Effector CD4-positive, alpha-beta T cell (primary cell): ENCODE data around the gene FIBCD1.

Source experiments
- DNase-seq: peaks from one replicate; pipeline ENCODE4 v3.0.0-alpha.2; 2020

FIBCD1 gene

DNA sequence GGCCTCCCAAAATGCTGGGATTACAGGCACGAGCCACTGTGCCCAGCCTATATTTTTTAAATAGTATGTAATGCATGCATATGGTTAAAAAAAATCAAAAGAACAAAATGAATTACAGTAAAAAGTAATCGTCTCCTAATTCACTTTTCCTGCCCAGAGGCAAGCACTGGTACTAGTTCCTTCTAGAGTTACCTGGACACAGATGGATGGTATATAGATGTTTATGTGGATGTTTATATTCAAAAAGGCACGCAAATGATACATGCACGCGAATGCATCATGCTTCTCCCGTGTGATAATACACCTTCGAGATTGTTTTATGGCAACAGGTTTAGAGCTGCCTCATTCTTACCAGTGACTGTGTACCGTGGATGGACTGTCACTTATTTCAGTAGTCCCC, 82.6 kb downstream of the FIBCD1 start:
- no peak for DNase-seq

GRCh38 chr9:130854835-130855234, 84.2 kb downstream of the FIBCD1 start:
- DNase-seq: no peak

DNA sequence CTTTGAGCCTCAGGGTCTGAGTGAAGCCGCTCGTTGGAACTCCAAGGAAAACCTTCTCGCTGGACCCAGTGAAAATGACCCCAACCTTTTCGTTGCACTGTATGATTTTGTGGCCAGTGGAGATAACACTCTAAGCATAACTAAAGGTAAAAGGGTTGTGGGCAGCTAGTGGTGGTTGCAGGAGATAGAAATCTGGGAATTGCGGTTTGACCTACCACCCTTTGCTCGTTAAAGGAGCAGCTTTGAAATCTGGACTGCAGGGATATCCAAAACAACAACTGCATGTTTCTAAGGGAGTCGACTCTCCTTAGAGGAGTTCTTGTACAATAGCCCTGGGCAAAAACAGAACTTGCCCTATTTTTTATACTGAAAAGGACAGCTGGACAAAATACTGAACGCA, 85.0 kb downstream of the FIBCD1 start:
- DNase-seq: no peak

DNA sequence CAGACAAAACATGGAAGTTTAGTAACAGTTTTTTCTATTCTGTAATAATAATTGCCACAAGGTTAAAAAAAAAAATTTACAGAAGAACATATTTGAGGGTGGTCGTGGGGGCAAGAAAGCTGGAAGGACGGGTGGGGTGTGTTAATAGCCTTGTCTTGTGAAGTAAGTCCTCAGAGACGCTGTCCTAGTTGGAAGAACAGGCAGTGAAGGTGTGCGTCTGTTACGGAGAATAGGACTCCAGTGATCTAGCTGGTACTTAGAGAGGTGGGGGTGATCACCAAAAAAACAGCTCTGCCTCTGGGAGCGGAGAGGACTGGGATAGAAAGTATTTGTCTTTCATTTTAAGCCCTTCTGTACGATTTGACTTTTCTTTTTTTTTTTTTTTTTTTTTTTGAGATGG, 86.2 kb downstream of the FIBCD1 start:
- DNase-seq: no peak
